Spleen (tissue), 11 donors: ENCODE results near the gene UBAP2L. TPM values are rescaled to one million over a fixed set of nuclear protein-coding genes. Genes with fewer than 3 reads are reported as not detected.
"Not testable (repeated sequence)": the region's sequence is repeated elsewhere in the genome, so short reads cannot be mapped to it uniquely, and the experiment has no call there.

Experiments used
- DNase-seq: peaks from one replicate; pipeline ENCODE4 v3.0.0-alpha.2; 2020
- H3K27ac ChIP-seq, 8 donors: fragments of 200-600 bp; sonication (generic) in 7 of 8; 1 replicate in 4 of 8; 2 replicates in 4 of 8; pipeline versions ENCODE4 v1.5.0 to v1.8.0; 2016 to 2021; ENCODE audit warnings: inconsistent platforms in 4 of 8, mild to moderate bottlenecking in 4 of 8, moderate library complexity in 1 of 8
- H3K27me3 ChIP-seq, 7 donors: fragments of 200-600 bp; sonication (generic) in 6 of 7; replicated peaks in 1 of 7; 1 replicate in 4 of 7; 2 replicates in 3 of 7; pipeline versions ENCODE4 v1.5.0 to v1.8.0; 2016 to 2021; ENCODE audit warnings: inconsistent platforms in 3 of 7, mild to moderate bottlenecking in 1 of 7
- H3K36me3 ChIP-seq, 6 donors: fragments of 200-600 bp; sonication (generic) in 5 of 6; 1 replicate in 4 of 6; 2 replicates in 2 of 6; pipeline versions ENCODE4 v1.5.0 to v1.8.0; 2016 to 2021; ENCODE audit warnings: inconsistent platforms in 2 of 6
- H3K4me1 ChIP-seq, 6 donors: fragments of 200-600 bp; sonication (generic) in 5 of 6; 1 replicate in 3 of 6; 2 replicates in 3 of 6; pipeline versions ENCODE4 v1.5.0 to v1.8.0; 2016 to 2021; ENCODE audit warnings: inconsistent platforms in 3 of 6
- H3K4me3 ChIP-seq, 8 donors: fragments of 200-600 bp; sonication (generic) in 7 of 8; 1 replicate in 4 of 8; 2 replicates in 4 of 8; pipeline versions ENCODE4 v1.5.0 to v1.8.0; 2016 to 2021; ENCODE audit warnings: inconsistent platforms in 4 of 8, mild to moderate bottlenecking in 4 of 8, moderate library complexity in 2 of 8
- H3K9me3 ChIP-seq, 8 donors: fragments of 200-600 bp; sonication (generic) in 7 of 8; 1 replicate in 4 of 8; 2 replicates in 4 of 8; pipeline versions ENCODE4 v1.5.0 to v1.8.0; 2016 to 2021; ENCODE audit warnings: inconsistent platforms in 4 of 8
- POLR2A ChIP-seq, 3 donors: fragments of 450-650 bp; IDR thresholded peaks; one replicate each; pipeline ENCODE4 v1.5.1; 2017; ENCODE audit warnings: antibody characterized with exemption in 3 of 3, mild to moderate bottlenecking in 1 of 3
- POLR2AphosphoS5 ChIP-seq, 3 donors: sonication (generic); formaldehyde crosslinking; IDR thresholded peaks; one replicate each; pipeline ENCODE4 v1.5.1; 2017; ENCODE audit warnings: antibody characterized with exemption in 3 of 3
- WGBS, 5 donors: extraction: QIAGEN DNeasy Blood & Tissue Kit in 3 of 5; methylation state at CpG; one replicate each; pipeline versions ENCODE4 v1.1.5 to v1.1.7; 2013 to 2018; 5-methylcytosine and 5-hydroxymethylcytosine counted together
- intact Hi-C: fragments of 100-400 bp; cut with DNase I; formaldehyde crosslinking; loops from one replicate; pipeline ENCODE4 v1.15.0; 2023; ENCODE audit warnings: low total_unique reads
- microRNA-seq, 3 donors: library from miRNA; unstranded; fragments of <30 nt; microRNA quantifications; one replicate each; pipeline versions ENCODE4 to v1.1.0, GENCODE V29; 2019 to 2020
- polyA plus RNA-seq, 3 donors: library from polyadenylated mRNA; stranded (reverse); fragments of 200-250 nt; gene quantifications; one replicate each; pipeline ENCODE4 v1.2.1, GENCODE V29; 2013
- small RNA-seq, 4 donors: library from RNA; depleted of rRNA; stranded (forward); fragments of <200 nt; gene quantifications; one replicate each; pipeline ENCODE3, GENCODE V24; 2016
- total RNA-seq, 7 donors: library from RNA; depleted of rRNA in 3 of 7; stranded (reverse); fragments of >200 nt in 3 of 7; fragmentation: NEBNext Ultra II Directional in 4 of 7; extraction: Animal tissue kit (Norgen Biotek cat#: 25700) in 4 of 7; gene quantifications; one replicate each; pipeline versions ENCODE4 v1.1.0 to v1.2.1, GENCODE V29; 2016 to 2021
- TF ChIP-seq, protein P1 (sequence below), 11 experiments: fragments of 200-600 bp in 7 of 11; fragments of 450-650 bp in 4 of 11; sonication (generic) in 4 of 11; IDR thresholded peaks in 8 of 11; conservative IDR thresholded peaks in 3 of 11; 1 replicate in 7 of 11; 2 replicates in 4 of 11; pipeline versions ENCODE4 v1.4.0 to v1.8.0; 2016 to 2021; ENCODE audit warnings: antibody characterized with exemption in 11 of 11, inconsistent platforms in 4 of 11, mild to moderate bottlenecking in 1 of 11
- donor health status: healthy with polysubstance abuse.
- donor health status: DM: no; HTN: no; CAD: no; lungs with moderate emphysema.
- donor health status: DM: no; HTN: no; CAD: no.
- donor health status: Bipolar disorder and iron deficiency.
- donor health status: healthy.
- donor health status: DM: no; HTN: no; CAD: no.
- donor health status: DM: yes; HTN: yes; CAD: no.

UBAP2L gene
- total and polyA plus RNA-seq, 10 donors, result 36.8 to 156 (median 97.2) TPM

DNA sequence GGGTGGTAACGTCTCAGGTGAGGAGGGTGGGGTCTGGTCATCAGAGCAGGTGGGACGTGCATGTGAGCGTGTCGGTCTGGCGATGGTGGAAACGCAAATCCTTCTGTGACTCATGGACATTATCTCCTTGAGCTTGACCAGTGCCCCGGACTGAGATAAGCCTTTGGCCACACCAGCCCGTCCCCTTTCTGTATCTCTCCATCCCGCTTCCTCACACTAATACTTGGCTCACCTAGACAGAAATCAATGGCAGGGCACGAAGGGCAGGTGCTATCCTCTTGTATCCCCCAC, 92.3 kb downstream of the UBAP2L start:
- WGBS, 5 donors, result 71 to 93% (median 91%) methylated on average over 10 of the region's 10 CpGs
- TF ChIP-seq, protein P1, sequence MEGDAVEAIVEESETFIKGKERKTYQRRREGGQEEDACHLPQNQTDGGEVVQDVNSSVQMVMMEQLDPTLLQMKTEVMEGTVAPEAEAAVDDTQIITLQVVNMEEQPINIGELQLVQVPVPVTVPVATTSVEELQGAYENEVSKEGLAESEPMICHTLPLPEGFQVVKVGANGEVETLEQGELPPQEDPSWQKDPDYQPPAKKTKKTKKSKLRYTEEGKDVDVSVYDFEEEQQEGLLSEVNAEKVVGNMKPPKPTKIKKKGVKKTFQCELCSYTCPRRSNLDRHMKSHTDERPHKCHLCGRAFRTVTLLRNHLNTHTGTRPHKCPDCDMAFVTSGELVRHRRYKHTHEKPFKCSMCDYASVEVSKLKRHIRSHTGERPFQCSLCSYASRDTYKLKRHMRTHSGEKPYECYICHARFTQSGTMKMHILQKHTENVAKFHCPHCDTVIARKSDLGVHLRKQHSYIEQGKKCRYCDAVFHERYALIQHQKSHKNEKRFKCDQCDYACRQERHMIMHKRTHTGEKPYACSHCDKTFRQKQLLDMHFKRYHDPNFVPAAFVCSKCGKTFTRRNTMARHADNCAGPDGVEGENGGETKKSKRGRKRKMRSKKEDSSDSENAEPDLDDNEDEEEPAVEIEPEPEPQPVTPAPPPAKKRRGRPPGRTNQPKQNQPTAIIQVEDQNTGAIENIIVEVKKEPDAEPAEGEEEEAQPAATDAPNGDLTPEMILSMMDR (IDR thresholded peaks at IDR 0.05 in 8 of 11, conservative IDR thresholded peaks at IDR 0.05 in 3 of 11), result no peak
- TF ChIP-seq POLR2AphosphoS5 (IDR thresholded peaks at IDR 0.05), result no peak
- no peak for TF ChIP-seq POLR2A (IDR thresholded peaks at IDR 0.05)
- Histone ChIP-seq H3K9me3 (peaks cover 0 to 33% (median 17%) of the 10 kb centered on the region in 8 donors), H3K27me3 (peaks cover 0 to 3% (median 0%) of the 10 kb centered on the region in 7 donors), H3K27ac (no peak overlapping the region), H3K4me1 (no peaks in the 10 kb centered on the region), H3K4me3 (no peak overlapping the region), H3K36me3 (no peaks in the 10 kb centered on the region)
- intact Hi-C loops, result no loop called here
- DNase-seq, result no peak

GRCh38 chr1:154314226-154314625, 93.5 kb downstream of the UBAP2L start:
- H3K27ac ChIP-seq, H3K27me3 ChIP-seq, H3K36me3 ChIP-seq, H3K4me1 ChIP-seq, H3K4me3 ChIP-seq, intact Hi-C loops, DNase-seq: not testable (repeated sequence)
- 71 to 90% (median 88%) methylated on average over 3 of the region's 3 CpGs for WGBS, 5 donors
- peaks cover 0 to 27% (median 17%) of the 10 kb centered on the region in 8 donors for H3K9me3 ChIP-seq

DNA sequence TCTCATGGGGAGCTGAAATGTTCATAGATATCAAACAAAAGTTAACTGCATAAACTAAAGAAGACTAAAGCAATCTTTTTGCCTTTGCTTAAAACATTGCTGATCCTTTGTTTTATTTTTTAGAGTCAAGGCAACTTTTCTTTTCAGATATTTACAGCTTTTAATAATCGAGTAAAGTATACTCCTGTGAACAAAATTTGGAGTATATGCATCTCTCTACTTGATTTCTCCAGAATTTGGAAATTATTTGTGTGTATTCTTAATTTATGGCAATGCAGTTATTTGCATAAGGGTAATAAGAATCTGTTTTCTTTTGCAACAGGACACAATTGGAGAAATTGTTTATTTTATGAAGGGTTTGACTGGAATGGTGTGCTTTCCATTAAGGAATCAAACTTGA, 95.9 kb downstream of the UBAP2L start:
- 49 to 93% (median 91%) methylated on average over 1 of the region's 1 CpG for WGBS, 5 donors
- Histone ChIP-seq H3K4me1 (no peaks in the 10 kb centered on the region), H3K36me3 (no peaks in the 10 kb centered on the region), H3K27ac (no peak overlapping the region), H3K27me3 (peaks cover 0 to 8% (median 0%) of the 10 kb centered on the region in 7 donors), H3K9me3 (peaks cover 0 to 27% (median 17%) of the 10 kb centered on the region in 8 donors), H3K4me3 (no peak overlapping the region)
- no peak for DNase-seq
- intact Hi-C loops, result no loop called here
- TF ChIP-seq POLR2A (IDR thresholded peaks at IDR 0.05) (no peak), POLR2AphosphoS5 (IDR thresholded peaks at IDR 0.05) (no peak)
- TF ChIP-seq, protein P1 (IDR thresholded peaks at IDR 0.05 in 8 of 11, conservative IDR thresholded peaks at IDR 0.05 in 3 of 11), result no peak

GRCh38 chr1:154318386-154318785, 97.6 kb downstream of the UBAP2L start:
- H3K4me1 ChIP-seq, result no peaks in the 10 kb centered on the region
- no peak overlapping the region for H3K27ac ChIP-seq
- intact Hi-C loops, result no loop called here
- H3K4me3 ChIP-seq, result no peak overlapping the region
- peaks cover 0 to 15% (median 0%) of the 10 kb centered on the region in 7 donors for H3K27me3 ChIP-seq
- H3K9me3 ChIP-seq, result peaks cover 0 to 27% (median 17%) of the 10 kb centered on the region in 8 donors
- H3K36me3 ChIP-seq, result no peaks in the 10 kb centered on the region
- 72 to 81% (median 76%) methylated on average over 4 of the region's 4 CpGs for WGBS, 5 donors
- no peak for DNase-seq
- TF ChIP-seq, protein P1 (IDR thresholded peaks at IDR 0.05 in 8 of 11, conservative IDR thresholded peaks at IDR 0.05 in 3 of 11), result no peak
- TF ChIP-seq POLR2A (IDR thresholded peaks at IDR 0.05), result no peak
- no peak for TF ChIP-seq POLR2AphosphoS5 (IDR thresholded peaks at IDR 0.05)

Small RNAs within 50 kb of the gene (microRNA-seq; reads per million reads assigned to microRNA genes)
- gene MIR190B, result 12.3 to 18.8 (median 17.5) reads per million in 3 donors

Small RNAs within 50 kb of the gene (small RNA-seq; reads per million reads assigned to genes)
- 1.3 to 2.2 (median 1.8) reads per million in 4 donors for gene MIR190B
- gene RF00273, result 0 reads per million in 4 donors
- gene RNU6-121P, result 0 reads per million in 4 donors
- gene RNU6-239P, result 0 reads per million in 4 donors
- gene SNORA58B, result 0 reads per million in 4 donors

Other genes starting within 250 kb of the UBAP2L start
- gene JTB, start 243.3 kb upstream of the UBAP2L start, total RNA-seq, result 100 to 1,000 TPM in 5 of 7 donors, 10 to 100 TPM in 2; 97.9 to 222 (median 102) TPM
- gene JTB, start 243.3 kb upstream of the UBAP2L start, polyA plus RNA-seq, result 100 to 1,000 TPM; 184 to 243 (median 204) TPM
- gene RAB13, start 234.6 kb upstream of the UBAP2L start, total RNA-seq, result 100 to 1,000 TPM in 1 of 7 donors, 10 to 100 TPM in 6; 31.8 to 115 (median 49.4) TPM
- gene RAB13, start 234.6 kb upstream of the UBAP2L start, polyA plus RNA-seq, result 100 to 1,000 TPM in 1 of 3 donors, 10 to 100 TPM in 2; 94.9 to 111 (median 98.1) TPM
- gene RPS27, start 230.2 kb upstream of the UBAP2L start, total RNA-seq, result 1,000 to 10,000 TPM; 1,398 to 3,190 (median 2,190) TPM
- over 10,000 TPM; 15,000 to 23,475 (median 23,384) TPM for gene RPS27, start 230.2 kb upstream of the UBAP2L start, polyA plus RNA-seq
- gene NUP210L, start 65.9 kb upstream of the UBAP2L start, total RNA-seq, result under 1 TPM in 5 of 7 donors, not detected in 2; 0.06 to 0.34 (median 0.10) TPM
- gene NUP210L, start 65.9 kb upstream of the UBAP2L start, polyA plus RNA-seq, result under 1 TPM in 1 of 3 donors, not detected in 2; 0.02 TPM
- 100 to 1,000 TPM; 383 to 596 (median 456) TPM for gene TPM3, start 28.9 kb upstream of the UBAP2L start, total RNA-seq
- 100 to 1,000 TPM; 221 to 315 (median 240) TPM for gene TPM3, start 28.9 kb upstream of the UBAP2L start, polyA plus RNA-seq
- gene CFAP141, start 14.6 kb upstream of the UBAP2L start, total RNA-seq, result not detected
- gene CFAP141, start 14.6 kb upstream of the UBAP2L start, polyA plus RNA-seq, result not detected
- 10 to 100 TPM; 59.5 to 81.3 (median 64.6) TPM for gene HAX1, start 51.7 kb downstream of the UBAP2L start, total RNA-seq
- 100 to 1,000 TPM in 1 of 3 donors, 10 to 100 TPM in 2; 87.1 to 109 (median 99.6) TPM for gene HAX1, start 51.7 kb downstream of the UBAP2L start, polyA plus RNA-seq
- 1 to 10 TPM in 4 of 7 donors, under 1 TPM in 3; 0.28 to 3.1 (median 1.3) TPM for gene AQP10, start 100.1 kb downstream of the UBAP2L start, total RNA-seq
- under 1 TPM; 0.09 to 0.19 (median 0.15) TPM for gene AQP10, start 100.1 kb downstream of the UBAP2L start, polyA plus RNA-seq
- gene ATP8B2, start 104.6 kb downstream of the UBAP2L start, total RNA-seq, result 100 to 1,000 TPM in 2 of 7 donors, 10 to 100 TPM in 5; 42.3 to 107 (median 66.7) TPM
- gene ATP8B2, start 104.6 kb downstream of the UBAP2L start, polyA plus RNA-seq, result 10 to 100 TPM in 1 of 3 donors, 1 to 10 TPM in 2; 5.4 to 17.0 (median 6.4) TPM
- gene IL6R, start 184.4 kb downstream of the UBAP2L start, total RNA-seq, result 10 to 100 TPM; 40.3 to 74.5 (median 55.5) TPM
- gene IL6R, start 184.4 kb downstream of the UBAP2L start, polyA plus RNA-seq, result 1 to 10 TPM; 2.8 to 6.1 (median 3.9) TPM